ENCODE data around the gene SORBS2. TPM values are rescaled to one million over a fixed set of nuclear protein-coding genes. Genes with fewer than 3 reads are reported as not detected.

The SORBS2 gene
- total RNA-seq, 1 experiment from 2014 or later = 0.34 TPM

- TF ChIP-seq ZBTB33 (IDR thresholded peaks at IDR 0.05; ENCODE audit: extremely low read depth, insufficient replicate concordance, low read length) = no peak
- no peak for TF ChIP-seq TCF7L2 (IDR thresholded peaks at IDR 0.05; ENCODE audit: borderline replicate concordance, extremely low read depth, insufficient read depth, insufficient read length)
- no peak for TF ChIP-seq ELF1 (IDR thresholded peaks at IDR 0.05; ENCODE audit: borderline replicate concordance, low read depth)
These were observed 140.5 kb downstream of the SORBS2 start (continued) for GRCh38 chr4:185671496-185671895.

DNA sequence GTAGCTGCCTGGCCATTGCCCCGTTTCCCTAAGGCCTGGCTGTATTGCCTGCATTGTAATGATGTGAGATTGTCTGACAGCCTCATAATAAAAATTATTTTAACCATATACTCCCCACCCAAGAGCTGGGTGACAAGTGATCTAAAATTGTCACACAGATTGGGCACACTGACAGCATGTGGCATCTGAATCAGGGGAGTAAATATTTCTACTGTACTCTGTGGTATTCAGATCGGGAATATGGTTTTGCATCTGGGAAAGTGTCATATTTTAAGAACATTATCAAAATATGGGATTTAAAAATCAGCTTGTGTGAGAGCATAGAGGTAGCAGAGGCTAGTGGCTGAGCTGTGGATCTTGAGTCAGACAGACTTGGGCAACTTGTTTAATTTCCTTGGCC is 140.9 kb downstream of the SORBS2 start:
- POLR2A ChIA-PET = no interaction called here
- no peaks in the 10 kb centered on the region for H3K4me1 ChIP-seq (ENCODE audit: control insufficient read depth in 1 of 2, insufficient read depth in 2 of 2, low read length in 2 of 2)
- H3K79me2 ChIP-seq (ENCODE audit: insufficient read depth, low read length) = no peaks in the 10 kb centered on the region
- no peaks in the 10 kb centered on the region for H3K9me2 ChIP-seq (ENCODE audit: insufficient read depth)
- intact Hi-C loops (cut with micrococcal nuclease) = no loop called here
- no peak overlapping the region for H3K9ac ChIP-seq (ENCODE audit: low read length)
- no peak for DNase-seq (ENCODE audit: low read depth, low spot score)
- no TSS peak for BruUV-seq (replicated peaks)
- no peaks in the 10 kb centered on the region for H3K9me3 ChIP-seq (ENCODE audit: control insufficient read depth in 1 of 2, insufficient read depth in 1 of 2, low read depth in 1 of 2, low read length in 2 of 2)
- no peaks in the 10 kb centered on the region for H4K20me1 ChIP-seq (ENCODE audit: insufficient read depth)
- no peak overlapping the region for H3K4me3 ChIP-seq (replicated peaks in 1 of 2; ENCODE audit: low read depth in 1 of 2, low read length in 2 of 2)
- CTCF ChIA-PET = no interaction called here
- H3K36me3 ChIP-seq (ENCODE audit: control insufficient read depth in 1 of 2, insufficient read depth in 2 of 2, low read length in 2 of 2) = no peaks in the 10 kb centered on the region
- H3K27ac ChIP-seq (ENCODE audit: low read depth, low read length) = no peak overlapping the region
- no peak overlapping the region for H2AFZ ChIP-seq (ENCODE audit: low read depth, low read length, poor library complexity, severe bottlenecking)
- TF ChIP-seq SIN3A (IDR thresholded peaks at IDR 0.05; ENCODE audit: low read depth) (no peak), TCF7L2 (IDR thresholded peaks at IDR 0.05; ENCODE audit: borderline replicate concordance, extremely low read depth, insufficient read depth, insufficient read length) (no peak), YY1 (IDR thresholded peaks at IDR 0.05; ENCODE audit: extremely low read depth, insufficient replicate concordance, low read depth, low read length) (no peak), ELF1 (IDR thresholded peaks at IDR 0.05; ENCODE audit: borderline replicate concordance, low read depth) (no peak), ZBTB33 (IDR thresholded peaks at IDR 0.05; ENCODE audit: extremely low read depth, insufficient replicate concordance, low read length) (no peak), ZFX (IDR thresholded peaks at IDR 0.05) (no peak), SRF (IDR thresholded peaks at IDR 0.05; ENCODE audit: low read depth) (no peak), SP1 (IDR thresholded peaks at IDR 0.05; ENCODE audit: low read depth) (no peak), CBX3 (IDR thresholded peaks at IDR 0.05; ENCODE audit: low read depth) (no peak), EGR1 (IDR thresholded peaks at IDR 0.05; ENCODE audit: low read depth) (no peak), RAD21 (IDR thresholded peaks at IDR 0.05; ENCODE audit: low read depth) (no peak)
- TF ChIP-seq, protein P1, sequence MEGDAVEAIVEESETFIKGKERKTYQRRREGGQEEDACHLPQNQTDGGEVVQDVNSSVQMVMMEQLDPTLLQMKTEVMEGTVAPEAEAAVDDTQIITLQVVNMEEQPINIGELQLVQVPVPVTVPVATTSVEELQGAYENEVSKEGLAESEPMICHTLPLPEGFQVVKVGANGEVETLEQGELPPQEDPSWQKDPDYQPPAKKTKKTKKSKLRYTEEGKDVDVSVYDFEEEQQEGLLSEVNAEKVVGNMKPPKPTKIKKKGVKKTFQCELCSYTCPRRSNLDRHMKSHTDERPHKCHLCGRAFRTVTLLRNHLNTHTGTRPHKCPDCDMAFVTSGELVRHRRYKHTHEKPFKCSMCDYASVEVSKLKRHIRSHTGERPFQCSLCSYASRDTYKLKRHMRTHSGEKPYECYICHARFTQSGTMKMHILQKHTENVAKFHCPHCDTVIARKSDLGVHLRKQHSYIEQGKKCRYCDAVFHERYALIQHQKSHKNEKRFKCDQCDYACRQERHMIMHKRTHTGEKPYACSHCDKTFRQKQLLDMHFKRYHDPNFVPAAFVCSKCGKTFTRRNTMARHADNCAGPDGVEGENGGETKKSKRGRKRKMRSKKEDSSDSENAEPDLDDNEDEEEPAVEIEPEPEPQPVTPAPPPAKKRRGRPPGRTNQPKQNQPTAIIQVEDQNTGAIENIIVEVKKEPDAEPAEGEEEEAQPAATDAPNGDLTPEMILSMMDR (IDR thresholded peaks at IDR 0.05 in 2 of 3, conservative IDR thresholded peaks at IDR 0.05 in 1 of 3; ENCODE audit: borderline replicate concordance in 1 of 3, insufficient read depth in 1 of 3, low read depth in 2 of 3, low read length in 2 of 3) = no peak
- TF ChIP-seq, protein P2, sequence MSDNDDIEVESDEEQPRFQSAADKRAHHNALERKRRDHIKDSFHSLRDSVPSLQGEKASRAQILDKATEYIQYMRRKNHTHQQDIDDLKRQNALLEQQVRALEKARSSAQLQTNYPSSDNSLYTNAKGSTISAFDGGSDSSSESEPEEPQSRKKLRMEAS (IDR thresholded peaks at IDR 0.05) = no peak
- no peaks in the 10 kb centered on the region for H3K27me3 ChIP-seq (ENCODE audit: insufficient read depth, low read length)
- RAD21 ChIA-PET (ENCODE audit: low non-redundant PET in 1 of 2, low total read pairs in 2 of 2, uncharacterized antibody in 2 of 2, unreplicated experiment in 2 of 2) = no interaction called here
- no peak for ATAC-seq
- H3K4me2 ChIP-seq (ENCODE audit: low read length) = no peak overlapping the region
